ENCODE data around the gene HBQ1. TPM values are rescaled to one million over a fixed set of nuclear protein-coding genes. Genes with fewer than 3 reads are reported as not detected.

Gene HBQ1
- total RNA-seq, 4 donors from 2014 or later = not detected

- no peaks in the 10 kb centered on the region for H3K9me3 ChIP-seq
- peak; percentile 93 to 98 for TF ChIP-seq CTCF (IDR thresholded peaks at IDR 0.05)
- no peak for TF ChIP-seq POLR2AphosphoS5 (IDR thresholded peaks at IDR 0.05)
- WGBS = 24% methylated on average over 5 of the region's 22 CpGs
- H3K36me3 ChIP-seq = no peaks in the 10 kb centered on the region
- peak in 1 of 2 donors; percentile 87 for DNase-seq (ENCODE audit: low spot score in 2 of 2)
- peak overlapping the region; percentile 31 for H3K4me3 ChIP-seq
- no peak overlapping the region for H3K27ac ChIP-seq
- peaks cover 45% of the 10 kb centered on the region for H3K27me3 ChIP-seq
- peaks cover 24% of the 10 kb centered on the region for H3K4me1 ChIP-seq
These were observed 1.3 kb downstream of the HBQ1 start for GRCh38 chr16:181565-182021.

GRCh38 chr16:183005-183404, 2.7 kb downstream of the HBQ1 start:
- Histone ChIP-seq H3K27me3 (peaks cover 35% of the 10 kb centered on the region), H3K36me3 (peaks cover 10% of the 10 kb centered on the region), H3K4me3 (no peak overlapping the region), H3K27ac (no peak overlapping the region), H3K4me1 (peaks cover 17% of the 10 kb centered on the region), H3K9me3 (no peaks in the 10 kb centered on the region)
- no peak for TF ChIP-seq POLR2AphosphoS5 (IDR thresholded peaks at IDR 0.05)
- no peak for TF ChIP-seq POLR2A (IDR thresholded peaks at IDR 0.05)
- TF ChIP-seq CTCF (IDR thresholded peaks at IDR 0.05) = no peak
- no peak for TF ChIP-seq EP300 (IDR thresholded peaks at IDR 0.05)
- DNase-seq (ENCODE audit: low spot score in 2 of 2) = no peak
- WGBS = 74% methylated on average over 7 of the region's 7 CpGs

DNA sequence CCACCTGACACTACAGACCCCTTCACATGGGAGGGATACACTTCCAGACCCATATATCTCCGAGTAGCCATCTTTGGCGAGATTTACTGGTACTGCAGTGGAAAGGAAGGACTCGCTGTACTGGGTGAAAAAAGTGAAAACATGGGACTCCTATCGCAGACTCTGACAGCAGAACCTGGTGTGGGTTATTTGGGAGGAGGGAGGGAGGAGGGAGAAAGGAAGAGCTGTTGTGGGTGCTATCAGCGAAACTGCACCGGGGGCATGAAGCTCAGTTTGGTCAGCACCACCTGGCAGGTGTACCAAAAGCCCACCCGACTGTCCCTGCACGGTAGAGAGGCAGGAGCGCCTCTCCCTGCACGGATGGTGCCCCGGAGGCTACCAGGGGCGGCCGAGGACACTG, 5.0 kb downstream of the HBQ1 start:
- H3K36me3 ChIP-seq = peaks cover 29% of the 10 kb centered on the region
- peaks cover 15% of the 10 kb centered on the region for H3K4me1 ChIP-seq
- 76% methylated on average over 13 of the region's 13 CpGs for WGBS
- TF ChIP-seq EP300 (IDR thresholded peaks at IDR 0.05) (no peak), CTCF (IDR thresholded peaks at IDR 0.05) (no peak), POLR2A (IDR thresholded peaks at IDR 0.05) (no peak), POLR2AphosphoS5 (IDR thresholded peaks at IDR 0.05) (no peak)
- no peak overlapping the region for H3K4me3 ChIP-seq
- no peak overlapping the region for H3K27ac ChIP-seq
- H3K9me3 ChIP-seq = no peaks in the 10 kb centered on the region
- DNase-seq (ENCODE audit: low spot score in 2 of 2) = no peak
- H3K27me3 ChIP-seq = peaks cover 12% of the 10 kb centered on the region

DNA sequence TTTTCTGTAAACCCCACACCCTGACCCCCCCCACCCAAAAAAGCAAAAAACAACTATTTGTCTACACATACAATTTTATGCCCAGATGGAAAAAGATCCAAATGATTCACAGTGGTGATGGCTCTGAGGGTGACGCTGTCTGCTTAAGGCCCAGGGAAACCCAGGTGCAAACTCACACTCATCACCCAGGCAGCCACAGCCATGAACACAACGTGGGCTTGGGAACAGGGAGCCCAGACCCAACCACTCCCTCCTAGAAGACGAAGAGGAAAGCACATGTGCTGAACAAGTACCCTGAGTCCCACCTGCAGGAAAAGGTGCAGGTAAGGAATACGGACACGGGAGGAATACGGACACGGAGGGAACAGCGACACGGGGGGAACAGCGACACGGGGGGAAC, 5.4 kb downstream of the HBQ1 start:
- peaks cover 8% of the 10 kb centered on the region for H3K27me3 ChIP-seq
- H3K4me1 ChIP-seq = peaks cover 10% of the 10 kb centered on the region
- no peaks in the 10 kb centered on the region for H3K9me3 ChIP-seq
- H3K27ac ChIP-seq = no peak overlapping the region
- peaks cover 34% of the 10 kb centered on the region for H3K36me3 ChIP-seq
- DNase-seq (ENCODE audit: low spot score in 2 of 2) = no peak
- WGBS = 61% methylated on average over 10 of the region's 11 CpGs
- TF ChIP-seq POLR2A (IDR thresholded peaks at IDR 0.05) = no peak
- TF ChIP-seq POLR2AphosphoS5 (IDR thresholded peaks at IDR 0.05) = no peak
- no peak for TF ChIP-seq CTCF (IDR thresholded peaks at IDR 0.05)
- TF ChIP-seq EP300 (IDR thresholded peaks at IDR 0.05) = no peak
- no peak overlapping the region for H3K4me3 ChIP-seq

DNA sequence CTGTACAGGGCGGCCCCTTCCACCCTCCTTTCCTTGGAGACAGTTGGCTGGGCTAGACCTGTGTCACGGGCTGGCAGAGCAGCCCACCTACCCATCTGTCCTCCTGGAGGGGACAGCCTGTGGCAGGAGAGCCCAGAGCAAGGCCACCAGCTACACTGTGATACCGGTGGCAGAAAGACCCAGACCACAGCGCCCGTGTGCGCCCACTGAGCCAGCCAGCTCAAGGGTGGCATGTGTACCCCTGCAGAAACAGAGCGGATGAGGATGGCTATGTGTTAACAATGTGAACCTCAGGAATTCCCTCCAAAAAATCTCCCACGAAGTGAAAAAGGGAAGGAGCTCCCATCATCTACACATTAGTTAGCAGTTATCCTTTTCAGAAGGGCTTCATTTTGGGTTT, 7.1 kb downstream of the HBQ1 start:
- no peaks in the 10 kb centered on the region for H3K27me3 ChIP-seq

More for the DNA sequence above, 7.1 kb downstream of the HBQ1 start:
- TF ChIP-seq CTCF (IDR thresholded peaks at IDR 0.05) = no peak
- no peak for TF ChIP-seq EP300 (IDR thresholded peaks at IDR 0.05)
- no peak for TF ChIP-seq POLR2AphosphoS5 (IDR thresholded peaks at IDR 0.05)
- no peak for TF ChIP-seq POLR2A (IDR thresholded peaks at IDR 0.05)
- 97% methylated on average over 8 of the region's 8 CpGs for WGBS
- H3K9me3 ChIP-seq = no peaks in the 10 kb centered on the region
- DNase-seq (ENCODE audit: low spot score in 2 of 2) = no peak
- no peaks in the 10 kb centered on the region for H3K4me1 ChIP-seq
- no peak overlapping the region for H3K4me3 ChIP-seq
- H3K27ac ChIP-seq = no peak overlapping the region
- peaks cover 51% of the 10 kb centered on the region for H3K36me3 ChIP-seq

Data from suprapubic skin (tissue), 4 donors.